ENCODE measurements around the gene LYZL2. TPM values are rescaled to one million over a fixed set of nuclear protein-coding genes. Genes with fewer than 3 reads are reported as not detected.

LYZL2 gene
- total and polyA plus RNA-seq, 9 of the 15 experiments (the other 6 are each of a cell fraction or from before 2014, with no cell fraction given), result not detected

GRCh38 chr10:30591249-30591670 lies 38.3 kb downstream of the LYZL2 start (continued):
- TF ChIP-seq, protein P1, sequence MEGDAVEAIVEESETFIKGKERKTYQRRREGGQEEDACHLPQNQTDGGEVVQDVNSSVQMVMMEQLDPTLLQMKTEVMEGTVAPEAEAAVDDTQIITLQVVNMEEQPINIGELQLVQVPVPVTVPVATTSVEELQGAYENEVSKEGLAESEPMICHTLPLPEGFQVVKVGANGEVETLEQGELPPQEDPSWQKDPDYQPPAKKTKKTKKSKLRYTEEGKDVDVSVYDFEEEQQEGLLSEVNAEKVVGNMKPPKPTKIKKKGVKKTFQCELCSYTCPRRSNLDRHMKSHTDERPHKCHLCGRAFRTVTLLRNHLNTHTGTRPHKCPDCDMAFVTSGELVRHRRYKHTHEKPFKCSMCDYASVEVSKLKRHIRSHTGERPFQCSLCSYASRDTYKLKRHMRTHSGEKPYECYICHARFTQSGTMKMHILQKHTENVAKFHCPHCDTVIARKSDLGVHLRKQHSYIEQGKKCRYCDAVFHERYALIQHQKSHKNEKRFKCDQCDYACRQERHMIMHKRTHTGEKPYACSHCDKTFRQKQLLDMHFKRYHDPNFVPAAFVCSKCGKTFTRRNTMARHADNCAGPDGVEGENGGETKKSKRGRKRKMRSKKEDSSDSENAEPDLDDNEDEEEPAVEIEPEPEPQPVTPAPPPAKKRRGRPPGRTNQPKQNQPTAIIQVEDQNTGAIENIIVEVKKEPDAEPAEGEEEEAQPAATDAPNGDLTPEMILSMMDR (IDR thresholded peaks at IDR 0.05 in 2 of 3, conservative IDR thresholded peaks at IDR 0.05 in 1 of 3; ENCODE audit: insufficient read depth in 2 of 3, low read depth in 1 of 3, low read length in 3 of 3), result peak; percentile 69 to 85 (median 77)
- TF ChIP-seq REST (IDR thresholded peaks at IDR 0.05; ENCODE audit: borderline replicate concordance), result peak; percentile 78
- TF ChIP-seq REST (CRISPR knock-in tag; IDR thresholded peaks at IDR 0.05; ENCODE audit: low read depth), result no peak
- TF ChIP-seq, protein P2, sequence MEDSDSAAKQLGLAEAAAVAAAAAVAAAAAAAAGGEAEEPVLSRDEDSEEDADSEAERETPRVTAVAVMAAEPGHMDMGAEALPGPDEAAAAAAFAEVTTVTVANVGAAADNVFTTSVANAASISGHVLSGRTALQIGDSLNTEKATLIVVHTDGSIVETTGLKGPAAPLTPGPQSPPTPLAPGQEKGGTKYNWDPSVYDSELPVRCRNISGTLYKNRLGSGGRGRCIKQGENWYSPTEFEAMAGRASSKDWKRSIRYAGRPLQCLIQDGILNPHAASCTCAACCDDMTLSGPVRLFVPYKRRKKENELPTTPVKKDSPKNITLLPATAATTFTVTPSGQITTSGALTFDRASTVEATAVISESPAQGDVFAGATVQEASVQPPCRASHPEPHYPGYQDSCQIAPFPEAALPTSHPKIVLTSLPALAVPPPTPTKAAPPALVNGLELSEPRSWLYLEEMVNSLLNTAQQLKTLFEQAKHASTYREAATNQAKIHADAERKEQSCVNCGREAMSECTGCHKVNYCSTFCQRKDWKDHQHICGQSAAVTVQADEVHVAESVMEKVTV (CRISPR knock-in tag; IDR thresholded peaks at IDR 0.05), result peak; percentile 77
- no peak for TF ChIP-seq GTF2A2 (tag; IDR thresholded peaks at IDR 0.05)
- TF ChIP-seq TCF7 (IDR thresholded peaks at IDR 0.05; ENCODE audit: borderline replicate concordance), result no peak
- TF ChIP-seq ARID2 (IDR thresholded peaks at IDR 0.05), result peak; percentile 73; the same call in 1 of the 2 replicates
- no peak for TF ChIP-seq HDAC3 (IDR thresholded peaks at IDR 0.05; ENCODE audit: borderline replicate concordance, partially characterized antibody)
- TF ChIP-seq HMG20A (CRISPR knock-in tag; conservative IDR thresholded peaks at IDR 0.05), result no peak
